HG03442 (cell line): ENCODE measurements around the gene FKBP1C.

Source experiments
- ATAC-seq: cut with Tn5 transposase; IDR thresholded peaks from one replicate; pipeline ENCODE4 v1.9.1; 2021; ENCODE audit warnings: mild to moderate bottlenecking, moderate library complexity; ENCODE audit not compliant: unreplicated experiment

The FKBP1C gene

DNA sequence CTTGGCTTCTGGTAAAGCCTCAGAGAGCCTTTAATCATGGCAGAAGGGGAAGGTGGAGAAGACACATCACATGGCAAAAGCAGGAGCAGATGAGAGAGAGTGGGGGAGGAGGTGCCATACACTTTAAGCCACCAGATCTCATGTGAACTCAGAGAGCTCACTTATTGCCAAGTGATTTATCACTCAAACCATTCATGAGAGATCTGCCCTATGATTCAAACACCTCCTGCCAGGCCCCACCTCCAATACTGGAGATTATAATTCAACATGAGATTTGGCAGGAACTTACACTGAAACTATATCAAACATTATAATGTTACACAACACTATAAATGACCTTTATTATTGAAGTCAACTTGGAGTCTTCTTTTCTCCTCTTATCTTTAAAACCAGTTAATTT, 47.9 kb downstream of the FKBP1C start:
- ATAC-seq, result no peak

GRCh38 chr6:63261820-63262219, 50.6 kb downstream of the FKBP1C start:
- no peak for ATAC-seq
